ES-I3 (cell line): ENCODE results near the gene FKBP2.

Experiments
- H3K36me3 ChIP-seq: 2 replicates; pipeline ENCODE4 v1.6.1; 2013; ENCODE audit warnings: mild to moderate bottlenecking, low read length, control low read depth, moderate library complexity; ENCODE audit not compliant: insufficient read depth
- H3K4me1 ChIP-seq: 2 replicates; pipeline ENCODE4 v1.6.1; 2013; ENCODE audit warnings: mild to moderate bottlenecking, control low read depth, low read length; ENCODE audit not compliant: insufficient read depth
- H3K9ac ChIP-seq: 2 replicates; pipeline ENCODE4 v1.6.1; 2013; ENCODE audit warnings: low read depth, mild to moderate bottlenecking, low read length, moderate library complexity
- H3K9me3 ChIP-seq: 2 replicates; pipeline ENCODE4 v1.6.1; 2013; ENCODE audit warnings: mild to moderate bottlenecking, low read length, moderate library complexity; ENCODE audit not compliant: control insufficient read depth, insufficient read depth

The FKBP2 gene

DNA sequence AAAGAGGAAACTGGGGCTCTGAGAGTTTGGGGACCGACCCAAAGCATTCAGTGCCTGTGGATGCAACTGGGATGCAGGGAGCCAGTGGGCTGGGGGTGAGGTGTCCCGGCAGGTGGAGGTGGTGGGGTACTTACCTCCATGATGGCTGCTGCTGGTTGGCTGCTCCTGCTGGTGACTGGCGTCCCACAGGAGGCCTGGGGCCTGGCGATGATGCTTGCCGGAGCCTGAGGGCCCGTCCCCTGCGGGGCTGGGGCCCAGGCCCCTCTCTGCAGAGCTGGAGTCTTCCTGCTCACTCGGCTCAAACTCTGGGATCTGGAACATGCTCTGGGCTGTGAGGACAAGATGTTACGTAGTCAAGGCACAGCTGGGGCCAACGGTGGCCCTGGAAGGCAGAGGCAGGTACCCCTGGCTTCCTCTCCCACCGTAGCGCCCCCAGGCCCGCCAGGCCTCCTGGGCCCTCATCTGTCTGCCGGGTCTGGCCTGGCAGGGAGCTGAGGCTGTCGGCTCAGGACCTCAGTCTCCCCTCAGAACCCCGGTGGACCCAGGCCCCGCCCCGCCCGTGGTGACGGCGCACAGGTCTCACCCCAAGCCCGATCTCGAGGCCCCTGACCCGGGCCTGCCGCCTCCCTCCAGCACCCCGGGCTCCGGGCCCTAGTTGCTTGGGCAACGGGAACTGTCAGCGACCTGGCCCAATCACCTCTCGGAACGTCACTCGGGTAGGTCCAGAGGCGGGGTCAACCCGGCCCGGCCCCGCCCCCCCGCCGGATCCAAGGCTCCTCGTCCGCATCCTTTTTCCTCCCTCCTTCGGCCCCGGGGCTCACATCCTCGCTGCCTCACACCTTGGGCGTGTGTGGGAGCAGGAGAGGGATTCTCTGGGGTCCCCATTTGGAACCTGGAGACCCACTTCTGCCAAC lies 43.4 kb downstream of the FKBP2 start, which contains the start of gene BAD:
Gene BAD (minus strand): TSS at position 618 of the 914 bp plus-strand sequence. CDS start 297 bp downstream, at position 321.
- Histone ChIP-seq H3K9me3 (no peaks in the 10 kb centered on the region), H3K4me1 (0 out of 2 replicates have a peak, but pooled peaks cover 4% of the 10 kb centered on the region), H3K36me3 (no peaks in the 10 kb centered on the region; the same call in 1 of the 2 replicates), H3K9ac (peak within 1 kb of the TSS; percentile 92)

DNA sequence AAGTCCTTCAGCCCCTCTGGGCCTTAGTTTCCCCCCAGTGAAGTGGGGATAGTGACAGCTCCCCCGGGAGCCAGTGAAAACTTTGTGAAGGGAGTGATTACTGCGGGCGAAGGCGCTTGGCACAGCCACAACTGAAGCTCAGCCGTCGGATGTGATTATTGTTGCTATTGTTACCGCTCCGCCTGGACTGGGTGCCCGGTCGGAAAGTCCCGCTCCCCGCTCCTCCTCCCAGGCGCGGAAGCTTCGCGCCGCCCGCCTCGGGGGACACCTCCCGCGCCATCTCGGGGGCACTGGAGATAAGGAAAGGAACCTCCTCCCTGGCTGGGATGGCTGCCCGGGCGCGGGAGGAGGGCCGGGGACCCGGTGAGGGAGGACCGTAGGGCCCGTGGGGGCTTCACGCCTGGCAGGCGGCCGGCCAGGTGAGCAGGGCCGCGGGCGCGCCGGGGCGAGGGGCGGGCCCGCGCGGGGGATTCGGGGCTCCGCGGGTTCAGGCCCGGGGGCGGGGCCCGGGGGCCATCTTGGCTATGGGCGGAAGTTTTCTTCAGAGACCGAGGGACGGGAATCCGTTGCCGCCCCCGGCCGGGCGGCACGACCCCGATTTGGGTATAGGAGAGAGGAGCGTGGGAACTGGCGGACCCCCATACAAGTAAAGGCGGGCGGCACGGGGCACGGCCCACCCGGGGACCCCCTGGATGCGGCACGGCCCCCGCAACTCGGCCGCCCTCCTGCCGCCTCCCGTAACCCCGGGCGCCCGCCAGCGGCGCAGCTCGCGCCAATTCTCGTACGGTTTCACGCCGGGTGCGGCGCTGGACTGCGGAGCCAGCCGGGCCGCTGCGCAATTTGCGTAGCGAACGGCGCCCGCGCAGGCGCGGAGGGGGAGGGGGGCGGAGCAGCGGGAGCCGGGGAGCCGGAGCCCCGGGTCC lies 44.3 kb downstream of the FKBP2 start, which contains the start of gene GPR137:
Gene GPR137 (plus strand): TSS at position 887 of the 923 bp plus-strand sequence. CDS start 677 bp downstream, outside the sequence.
- Histone ChIP-seq H3K36me3 (no peaks in the 10 kb centered on the region; the same call in 1 of the 2 replicates), H3K4me1 (0 out of 2 replicates have a peak, but pooled peaks cover 4% of the 10 kb centered on the region), H3K9ac (peak within 1 kb of the TSS; percentile 92), H3K9me3 (no peaks in the 10 kb centered on the region)

DNA sequence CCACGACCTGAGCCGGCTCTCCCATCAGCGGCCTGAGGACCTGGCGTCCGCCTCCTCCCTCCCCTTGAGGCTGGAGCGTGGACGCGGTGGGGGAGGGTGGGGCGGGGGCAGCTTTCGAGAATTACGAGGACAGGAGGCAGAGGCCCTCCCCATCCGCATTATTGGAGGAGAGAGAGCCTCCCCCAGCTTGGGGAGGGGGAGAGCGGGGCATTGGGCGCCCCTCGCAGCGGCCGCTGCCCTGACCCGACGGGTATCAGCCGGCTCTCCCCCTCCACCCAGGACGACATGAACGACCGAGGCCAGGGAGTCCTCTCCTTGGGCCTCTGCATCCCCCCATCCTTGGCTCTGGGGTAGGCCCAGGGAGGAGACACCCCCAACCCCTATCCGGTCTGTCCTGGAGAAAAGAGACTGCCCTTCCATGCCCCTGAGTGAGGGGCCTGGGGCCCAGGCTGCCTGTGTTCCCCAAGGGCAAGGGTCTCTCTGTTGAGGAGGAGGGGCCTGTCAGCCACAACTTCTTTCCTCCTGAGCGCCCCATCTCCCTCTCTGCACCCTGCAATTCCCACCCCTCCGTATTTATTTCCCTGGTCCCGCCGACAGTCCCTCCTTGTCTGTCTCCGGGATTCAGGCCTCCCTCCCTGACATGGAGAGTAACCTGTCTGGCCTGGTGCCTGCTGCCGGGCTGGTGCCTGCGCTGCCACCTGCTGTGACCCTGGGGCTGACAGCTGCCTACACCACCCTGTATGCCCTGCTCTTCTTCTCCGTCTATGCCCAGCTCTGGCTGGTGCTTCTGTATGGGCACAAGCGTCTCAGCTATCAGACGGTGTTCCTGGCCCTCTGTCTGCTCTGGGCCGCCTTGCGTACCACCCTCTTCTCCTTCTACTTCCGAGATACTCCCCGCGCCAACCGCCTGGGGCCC lies 45.2 kb downstream of the FKBP2 start:
- Histone ChIP-seq H3K9me3 (no peaks in the 10 kb centered on the region), H3K4me1 (0 out of 2 replicates have a peak, but pooled peaks cover 4% of the 10 kb centered on the region), H3K36me3 (no peaks in the 10 kb centered on the region; the same call in 1 of the 2 replicates), H3K9ac (peak overlapping the region; percentile 92)

DNA sequence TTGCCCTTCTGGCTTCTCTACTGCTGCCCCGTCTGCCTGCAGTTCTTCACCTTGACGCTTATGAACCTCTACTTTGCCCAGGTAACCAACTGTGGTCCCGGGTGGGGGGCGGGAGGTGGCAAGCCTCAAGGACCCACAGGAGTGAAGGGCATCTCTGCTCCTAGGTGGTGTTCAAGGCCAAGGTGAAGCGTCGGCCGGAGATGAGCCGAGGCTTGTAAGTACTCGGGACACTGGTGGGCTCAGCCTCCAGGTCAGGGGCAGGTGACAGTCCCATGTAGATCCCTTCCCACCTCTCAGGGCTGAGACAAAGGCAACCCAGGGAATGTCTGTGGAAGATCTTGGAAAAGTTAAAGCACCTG lies 45.9 kb downstream of the FKBP2 start:
- 0 out of 2 replicates have a peak, but pooled peaks cover 4% of the 10 kb centered on the region for H3K4me1 ChIP-seq
- no peaks in the 10 kb centered on the region for H3K9me3 ChIP-seq
- H3K9ac ChIP-seq = no peak overlapping the region
- no peaks in the 10 kb centered on the region; the same call in 1 of the 2 replicates for H3K36me3 ChIP-seq

DNA sequence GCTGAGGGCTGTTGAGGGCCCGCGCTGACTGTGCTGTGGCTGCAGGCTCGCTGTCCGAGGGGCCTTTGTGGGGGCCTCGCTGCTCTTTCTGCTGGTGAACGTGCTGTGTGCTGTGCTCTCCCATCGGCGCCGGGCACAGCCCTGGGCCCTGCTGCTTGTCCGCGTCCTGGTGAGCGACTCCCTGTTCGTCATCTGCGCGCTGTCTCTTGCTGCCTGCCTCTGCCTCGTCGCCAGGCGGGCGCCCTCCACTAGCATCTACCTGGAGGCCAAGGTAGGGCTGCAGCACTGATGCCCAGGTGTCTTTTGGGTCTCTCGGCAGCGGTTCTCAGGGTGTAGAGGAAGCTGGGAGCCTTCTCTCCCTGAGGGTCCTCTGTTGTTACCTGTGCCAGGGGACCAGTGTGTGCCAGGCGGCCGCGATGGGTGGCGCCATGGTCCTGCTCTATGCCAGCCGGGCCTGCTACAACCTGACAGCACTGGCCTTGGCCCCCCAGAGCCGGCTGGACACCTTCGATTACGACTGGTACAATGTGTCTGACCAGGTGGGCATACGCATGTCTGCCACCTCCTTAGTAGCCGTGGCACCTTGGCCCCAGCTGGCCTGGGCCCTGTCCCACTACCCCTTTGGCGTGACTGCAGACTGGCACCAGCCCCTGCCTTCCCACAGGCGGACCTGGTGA lies 46.9 kb downstream of the FKBP2 start:
- H3K9me3 ChIP-seq = no peaks in the 10 kb centered on the region
- 0 out of 2 replicates have a peak, but pooled peaks cover 4% of the 10 kb centered on the region for H3K4me1 ChIP-seq
- H3K36me3 ChIP-seq = no peaks in the 10 kb centered on the region
- H3K9ac ChIP-seq = no peak overlapping the region

DNA sequence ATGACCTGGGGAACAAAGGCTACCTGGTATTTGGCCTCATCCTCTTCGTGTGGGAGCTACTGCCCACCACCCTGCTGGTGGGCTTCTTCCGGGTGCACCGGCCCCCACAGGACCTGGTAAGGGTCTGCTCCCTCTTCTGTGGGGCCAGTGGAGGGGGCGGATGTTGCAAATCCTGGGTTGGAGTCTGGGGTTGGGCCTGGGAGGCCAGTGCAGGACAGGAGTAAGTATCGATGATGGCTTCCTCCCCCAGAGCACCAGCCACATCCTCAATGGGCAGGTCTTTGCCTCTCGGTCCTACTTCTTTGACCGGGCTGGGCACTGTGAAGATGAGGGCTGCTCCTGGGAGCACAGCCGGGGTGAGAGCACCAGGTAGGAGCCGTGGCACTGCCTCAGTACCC lies 47.5 kb downstream of the FKBP2 start:
- H3K4me1 ChIP-seq = 0 out of 2 replicates have a peak, but pooled peaks cover 4% of the 10 kb centered on the region
- no peaks in the 10 kb centered on the region for H3K36me3 ChIP-seq
- H3K9me3 ChIP-seq = no peaks in the 10 kb centered on the region
- no peak overlapping the region for H3K9ac ChIP-seq

DNA sequence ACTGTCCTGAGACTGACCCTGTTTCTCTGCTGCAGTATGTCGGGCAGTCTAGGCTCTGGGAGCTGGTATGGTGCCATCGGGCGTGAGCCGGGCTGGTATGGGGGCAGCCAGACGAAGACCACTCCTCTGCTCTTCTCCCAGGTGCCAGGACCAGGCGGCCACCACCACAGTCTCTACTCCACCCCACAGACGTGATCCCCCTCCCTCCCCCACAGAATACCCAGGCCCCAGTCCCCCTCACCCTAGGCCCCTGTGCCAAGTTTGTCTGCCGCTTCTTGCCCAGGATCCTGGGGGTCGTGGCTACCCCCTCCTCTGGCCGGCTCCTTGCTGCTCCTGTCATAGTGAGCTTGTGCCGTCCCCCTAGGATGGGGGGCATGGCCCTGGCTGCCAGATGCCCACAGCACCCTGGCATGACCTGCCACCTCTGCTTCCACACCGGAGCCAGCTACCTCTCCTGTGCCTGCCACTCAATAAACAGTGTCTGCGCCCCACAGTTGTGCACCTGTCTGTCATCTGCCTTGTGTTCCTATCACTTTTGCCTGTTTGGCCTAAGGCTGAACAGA lies 48.2 kb downstream of the FKBP2 start:
- 0 out of 2 replicates have a peak, but pooled peaks cover 4% of the 10 kb centered on the region for H3K4me1 ChIP-seq
- no peaks in the 10 kb centered on the region for H3K36me3 ChIP-seq
- no peaks in the 10 kb centered on the region for H3K9me3 ChIP-seq
- no peak overlapping the region for H3K9ac ChIP-seq

DNA sequence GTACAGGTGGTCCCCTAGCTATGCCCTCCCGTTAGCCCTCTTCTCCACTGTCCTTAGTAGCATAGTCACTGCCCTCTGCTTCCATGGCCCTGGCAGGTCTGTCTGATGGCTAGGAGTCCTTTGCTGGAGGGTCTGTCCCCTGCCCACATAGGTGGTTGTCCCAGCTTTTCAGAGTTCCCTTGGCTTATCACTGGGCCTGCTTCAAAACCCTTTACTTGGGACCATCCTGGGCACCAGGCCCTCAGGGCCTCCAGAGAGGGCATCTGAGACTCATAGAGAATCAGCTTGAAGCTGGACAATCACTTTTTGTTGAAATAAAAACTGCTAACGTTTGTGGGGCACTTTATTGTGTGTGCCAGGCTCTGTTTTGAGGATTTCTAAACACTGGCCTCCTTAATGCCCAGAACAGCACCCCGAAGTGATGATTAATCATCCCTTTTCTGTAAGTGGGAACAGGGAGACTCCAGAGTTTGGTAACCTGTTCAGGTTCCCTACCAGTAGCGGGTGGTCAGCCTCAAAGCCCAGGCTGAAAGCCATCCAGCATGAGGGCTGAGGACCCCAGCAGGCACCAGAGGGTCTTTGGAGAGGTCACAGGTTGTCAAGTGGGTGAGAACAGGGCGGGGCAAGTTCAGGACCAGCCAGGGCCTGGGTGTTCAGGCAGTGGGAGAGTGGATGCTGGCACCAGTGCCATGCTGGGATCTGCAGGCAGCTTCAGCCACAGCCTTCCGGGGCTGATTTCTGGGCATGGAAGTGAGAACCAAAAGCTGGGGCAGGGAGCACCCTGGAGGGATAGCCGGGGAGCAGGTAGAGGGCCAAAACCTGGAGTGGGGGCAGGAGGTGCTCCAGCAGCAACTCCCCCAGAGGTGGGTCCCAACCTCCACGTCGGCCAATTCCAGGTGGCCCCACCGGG lies 49.7 kb downstream of the FKBP2 start:
- Histone ChIP-seq H3K9ac (peak overlapping the region; percentile 60), H3K4me1 (0 out of 2 replicates have a peak, but pooled peaks cover 4% of the 10 kb centered on the region), H3K9me3 (no peaks in the 10 kb centered on the region), H3K36me3 (no peaks in the 10 kb centered on the region)

DNA sequence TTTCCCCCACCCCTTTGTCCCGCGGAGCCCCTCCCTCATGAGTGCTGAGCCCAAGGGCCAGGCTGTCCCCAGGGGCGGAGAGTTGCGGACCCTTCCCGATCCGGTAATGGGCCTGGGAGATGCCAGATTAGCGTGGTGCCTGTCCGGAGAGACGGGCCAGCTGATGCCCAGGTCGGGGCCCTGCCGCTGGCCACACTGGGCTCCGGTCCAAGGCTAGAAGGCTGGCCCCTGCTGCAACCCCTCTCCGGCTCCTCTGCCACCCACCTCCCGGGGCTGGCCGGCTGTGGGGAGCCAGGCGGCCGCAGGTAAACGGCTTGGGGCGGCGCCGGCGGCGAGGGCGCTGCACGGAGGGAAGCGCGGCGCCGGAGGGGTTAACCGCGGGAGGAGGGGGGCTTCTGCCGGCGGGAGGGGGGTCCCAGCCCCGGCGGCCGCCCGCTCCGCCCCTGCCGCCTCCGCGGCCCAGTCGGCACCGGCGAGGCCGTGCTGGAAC lies 50.4 kb downstream of the FKBP2 start, which contains the start of gene KCNK4:
Gene KCNK4 (plus strand): TSS at position 41 of the 490 bp plus-strand sequence. CDS start 1,717 bp downstream, outside the sequence.
- Histone ChIP-seq H3K4me1 (0 out of 2 replicates have a peak, but pooled peaks cover 2% of the 10 kb centered on the region), H3K9me3 (no peaks in the 10 kb centered on the region; the same call in 1 of the 2 replicates), H3K36me3 (no peaks in the 10 kb centered on the region), H3K9ac (peak within 1 kb of the TSS; percentile 60)

DNA sequence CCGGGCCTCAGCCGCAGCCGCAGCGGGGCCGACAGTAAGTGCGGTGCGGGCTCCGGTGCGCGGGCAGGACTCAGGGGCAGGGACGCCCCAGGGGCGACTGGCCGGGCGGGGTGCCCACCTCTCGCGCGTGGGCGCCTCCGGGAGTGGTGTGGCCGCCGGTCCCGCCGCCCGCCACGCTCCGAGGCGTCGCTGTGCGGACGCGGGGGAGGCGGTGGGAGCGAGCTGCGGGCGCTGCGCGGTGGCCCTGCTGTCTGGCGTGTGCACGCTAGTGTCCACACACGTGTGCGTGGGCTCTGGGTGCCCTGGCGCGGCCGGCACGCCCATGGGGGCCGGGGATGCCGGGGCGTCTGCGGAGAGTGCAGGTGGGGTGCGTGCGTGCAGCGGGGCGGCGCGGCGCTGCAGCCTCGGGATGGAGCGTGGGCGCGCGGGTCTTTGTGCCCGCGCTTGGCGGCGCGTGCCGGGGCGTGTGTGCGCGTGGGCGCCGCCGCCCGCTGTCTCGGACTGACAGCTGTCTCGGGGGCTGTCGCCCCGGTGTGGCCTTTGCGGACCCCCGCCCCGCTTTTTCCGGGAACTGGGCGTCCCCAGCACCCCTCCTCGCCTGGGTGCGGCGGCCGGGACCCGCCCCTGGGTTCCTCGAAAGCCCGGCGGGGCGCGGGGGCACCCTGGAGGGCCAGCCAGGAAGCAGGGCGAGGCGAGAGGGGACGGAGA lies 51.0 kb downstream of the FKBP2 start:
- H3K4me1 ChIP-seq = no peaks in the 10 kb centered on the region
- H3K9ac ChIP-seq = peak overlapping the region; percentile 60
- H3K9me3 ChIP-seq = no peaks in the 10 kb centered on the region; the same call in 1 of the 2 replicates
- no peaks in the 10 kb centered on the region for H3K36me3 ChIP-seq
